CD4-positive, alpha-beta T cell treated with Interleukin-15 for 4 hours (primary cell): ENCODE results near the gene SSH3.

Experiments
- DNase-seq: peaks from one replicate; pipeline ENCODE4 v3.0.0-alpha.2; 2020; ENCODE audit warnings: low spot score

The SSH3 gene

DNA sequence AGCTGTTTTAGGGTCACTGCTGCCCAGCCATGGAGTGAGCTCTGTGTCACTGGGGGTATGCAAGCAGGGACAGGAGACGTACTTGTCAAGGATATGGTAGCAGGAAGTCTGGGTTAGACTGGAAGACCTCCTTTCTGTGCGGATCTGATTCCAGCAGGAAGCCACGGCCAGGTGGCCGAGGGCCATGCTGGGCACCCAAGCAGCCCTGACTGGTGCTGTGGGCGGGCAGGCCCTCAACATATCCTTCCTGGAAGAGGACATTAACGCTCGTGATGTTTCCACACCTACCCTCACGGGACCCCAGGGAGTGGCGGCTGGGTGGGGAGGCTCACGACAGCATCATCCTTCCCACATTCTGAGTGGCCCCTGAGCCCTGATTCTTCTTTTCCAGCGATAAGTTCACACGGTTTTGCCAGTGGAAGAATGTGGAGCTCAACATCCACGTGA, 23.0 kb upstream of the SSH3 start:
- no peak for DNase-seq

DNA sequence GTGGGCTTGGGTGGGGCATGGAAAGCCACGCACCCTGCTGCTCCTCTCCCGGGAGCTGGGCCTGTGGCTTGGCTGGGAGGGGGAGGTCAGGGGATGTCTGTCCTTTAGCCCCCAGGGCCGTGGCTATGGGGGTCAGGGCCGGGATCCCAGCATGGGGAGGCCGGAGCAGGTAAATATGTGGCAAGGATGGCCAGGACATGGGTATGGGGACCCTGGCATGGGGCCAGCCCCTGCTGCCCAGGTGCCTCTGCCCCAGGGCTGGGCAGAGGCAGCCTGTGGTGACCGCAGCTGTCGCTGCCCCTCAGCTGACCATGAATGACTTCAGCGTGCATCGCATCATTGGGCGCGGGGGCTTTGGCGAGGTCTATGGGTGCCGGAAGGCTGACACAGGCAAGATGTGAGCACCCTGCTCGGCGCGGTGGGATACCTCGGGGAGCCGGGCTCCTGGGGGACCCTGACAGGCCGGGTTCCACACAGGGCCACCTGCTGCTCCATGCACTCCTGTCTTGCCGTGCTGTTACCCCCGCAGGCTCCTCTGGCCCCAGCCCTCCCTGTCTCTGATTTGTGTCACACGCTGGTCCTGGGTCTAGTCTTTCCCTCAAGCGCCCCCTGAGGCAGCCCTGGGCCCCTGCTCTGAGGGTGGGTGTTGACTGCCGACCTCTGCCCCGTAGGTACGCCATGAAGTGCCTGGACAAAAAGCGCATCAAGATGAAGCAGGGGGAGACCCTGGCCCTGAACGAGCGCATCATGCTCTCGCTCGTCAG, 22.4 kb upstream of the SSH3 start:
- no peak for DNase-seq

DNA sequence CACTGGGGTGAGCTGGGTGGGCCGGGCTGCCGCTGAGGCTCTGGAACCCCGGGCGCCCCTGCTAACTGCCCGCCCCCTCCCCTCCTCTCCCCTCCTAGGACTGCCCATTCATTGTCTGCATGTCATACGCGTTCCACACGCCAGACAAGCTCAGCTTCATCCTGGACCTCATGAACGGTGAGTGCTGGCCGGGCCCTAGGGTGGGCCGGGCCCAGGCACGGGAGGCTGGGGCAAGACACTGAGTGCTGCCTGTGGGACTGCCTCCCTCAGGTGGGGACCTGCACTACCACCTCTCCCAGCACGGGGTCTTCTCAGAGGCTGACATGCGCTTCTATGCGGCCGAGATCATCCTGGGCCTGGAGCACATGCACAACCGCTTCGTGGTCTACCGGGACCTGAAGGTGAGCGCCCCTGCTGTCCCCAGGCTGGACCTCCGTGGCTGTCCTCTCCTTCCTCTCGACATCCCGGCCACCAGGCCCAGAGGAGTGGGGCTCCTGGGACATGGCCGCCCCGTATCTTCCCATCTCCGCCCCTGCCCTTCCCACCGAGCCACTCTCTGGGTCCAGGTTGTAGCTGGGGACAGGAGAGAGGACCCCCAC, 21.7 kb upstream of the SSH3 start:
- no peak for DNase-seq

DNA sequence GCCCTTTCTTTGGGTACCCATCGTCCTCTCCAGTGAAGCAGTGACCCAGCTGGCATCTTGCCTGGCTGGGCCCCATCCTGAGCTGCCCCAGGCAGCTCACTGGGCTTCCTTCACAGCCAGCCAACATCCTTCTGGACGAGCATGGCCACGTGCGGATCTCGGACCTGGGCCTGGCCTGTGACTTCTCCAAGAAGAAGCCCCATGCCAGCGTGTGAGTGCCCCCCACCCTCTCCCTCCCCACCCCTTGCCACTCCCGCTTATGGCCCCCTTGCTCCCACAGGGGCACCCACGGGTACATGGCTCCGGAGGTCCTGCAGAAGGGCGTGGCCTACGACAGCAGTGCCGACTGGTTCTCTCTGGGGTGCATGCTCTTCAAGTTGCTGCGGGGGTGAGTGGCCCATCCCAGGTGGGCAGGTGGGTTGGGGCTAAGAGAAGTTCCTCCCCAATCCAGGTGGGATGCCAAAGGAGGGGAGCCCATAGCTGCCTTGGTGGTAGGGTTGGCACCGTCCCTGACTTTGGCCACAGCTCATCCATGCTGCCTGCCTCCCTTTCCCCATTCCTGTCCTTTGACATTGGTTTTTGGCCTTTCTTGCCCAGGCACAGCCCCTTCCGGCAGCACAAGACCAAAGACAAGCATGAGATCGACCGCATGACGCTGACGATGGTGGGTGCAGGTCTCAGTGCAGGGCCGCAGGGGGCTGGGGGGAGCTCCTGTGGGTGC, 21.0 kb upstream of the SSH3 start:
- no peak for DNase-seq

GRCh38 chr11:67282876-67283371, 20.4 kb upstream of the SSH3 start:
- no peak for DNase-seq

DNA sequence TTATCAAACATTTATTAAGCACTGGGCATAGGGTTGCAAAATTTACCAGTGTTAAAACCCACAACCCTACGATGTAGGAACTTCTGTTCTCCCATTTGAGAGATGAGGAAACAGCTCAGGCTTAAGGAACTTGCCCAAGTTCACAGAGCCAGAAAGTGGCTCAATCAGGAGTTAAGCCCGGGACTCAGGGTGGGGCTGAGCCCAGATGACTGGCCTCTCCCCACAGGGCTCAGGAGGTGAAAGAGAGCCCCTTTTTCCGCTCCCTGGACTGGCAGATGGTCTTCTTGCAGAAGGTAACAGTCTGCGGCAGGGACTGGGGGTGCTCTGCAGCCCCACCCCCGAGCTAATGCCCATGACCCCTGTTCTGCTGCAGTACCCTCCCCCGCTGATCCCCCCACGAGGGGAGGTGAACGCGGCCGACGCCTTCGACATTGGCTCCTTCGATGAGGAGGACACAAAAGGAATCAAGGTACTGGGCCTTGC, 19.8 kb upstream of the SSH3 start:
- no peak for DNase-seq

GRCh38 chr11:67284811-67285540, 18.4 kb upstream of the SSH3 start:
- no peak for DNase-seq

DNA sequence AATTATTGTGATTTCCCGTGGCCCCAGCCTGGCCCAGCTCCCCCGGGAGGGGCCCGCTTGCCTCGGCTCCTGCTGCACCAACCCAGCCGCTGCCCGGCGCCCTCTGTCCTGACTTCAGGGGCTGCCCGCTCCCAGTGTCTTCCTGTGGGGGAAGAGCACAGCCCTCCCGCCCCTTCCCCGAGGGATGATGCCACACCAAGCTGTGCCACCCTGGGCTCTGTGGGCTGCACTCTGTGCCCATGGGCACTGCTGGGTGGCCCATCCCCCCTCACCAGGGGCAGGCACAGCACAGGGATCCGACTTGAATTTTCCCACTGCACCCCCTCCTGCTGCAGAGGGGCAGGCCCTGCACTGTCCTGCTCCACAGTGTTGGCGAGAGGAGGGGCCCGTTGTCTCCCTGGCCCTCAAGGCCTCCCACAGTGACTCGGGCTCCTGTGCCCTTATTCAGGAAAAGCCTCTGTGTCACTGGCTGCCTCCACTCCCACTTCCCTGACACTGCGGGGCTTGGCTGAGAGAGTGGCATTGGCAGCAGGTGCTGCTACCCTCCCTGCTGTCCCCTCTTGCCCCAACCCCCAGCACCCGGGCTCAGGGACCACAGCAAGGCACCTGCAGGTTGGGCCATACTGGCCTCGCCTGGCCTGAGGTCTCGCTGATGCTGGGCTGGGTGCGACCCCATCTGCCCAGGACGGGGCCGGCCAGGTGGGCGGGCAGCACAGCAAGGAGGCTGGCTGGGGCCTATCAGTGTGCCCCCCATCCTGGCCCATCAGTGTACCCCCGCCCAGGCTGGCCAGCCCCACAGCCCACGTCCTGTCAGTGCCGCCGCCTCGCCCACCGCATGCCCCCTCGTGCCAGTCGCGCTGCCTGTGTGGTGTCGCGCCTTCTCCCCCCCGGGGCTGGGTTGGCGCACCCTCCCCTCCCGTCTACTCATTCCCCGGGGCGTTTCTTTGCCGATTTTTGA, 17.5 kb upstream of the SSH3 start:
- DNase-seq: peak; percentile 47

GRCh38 chr11:67286621-67287333, 16.6 kb upstream of the SSH3 start:
- no peak for DNase-seq

DNA sequence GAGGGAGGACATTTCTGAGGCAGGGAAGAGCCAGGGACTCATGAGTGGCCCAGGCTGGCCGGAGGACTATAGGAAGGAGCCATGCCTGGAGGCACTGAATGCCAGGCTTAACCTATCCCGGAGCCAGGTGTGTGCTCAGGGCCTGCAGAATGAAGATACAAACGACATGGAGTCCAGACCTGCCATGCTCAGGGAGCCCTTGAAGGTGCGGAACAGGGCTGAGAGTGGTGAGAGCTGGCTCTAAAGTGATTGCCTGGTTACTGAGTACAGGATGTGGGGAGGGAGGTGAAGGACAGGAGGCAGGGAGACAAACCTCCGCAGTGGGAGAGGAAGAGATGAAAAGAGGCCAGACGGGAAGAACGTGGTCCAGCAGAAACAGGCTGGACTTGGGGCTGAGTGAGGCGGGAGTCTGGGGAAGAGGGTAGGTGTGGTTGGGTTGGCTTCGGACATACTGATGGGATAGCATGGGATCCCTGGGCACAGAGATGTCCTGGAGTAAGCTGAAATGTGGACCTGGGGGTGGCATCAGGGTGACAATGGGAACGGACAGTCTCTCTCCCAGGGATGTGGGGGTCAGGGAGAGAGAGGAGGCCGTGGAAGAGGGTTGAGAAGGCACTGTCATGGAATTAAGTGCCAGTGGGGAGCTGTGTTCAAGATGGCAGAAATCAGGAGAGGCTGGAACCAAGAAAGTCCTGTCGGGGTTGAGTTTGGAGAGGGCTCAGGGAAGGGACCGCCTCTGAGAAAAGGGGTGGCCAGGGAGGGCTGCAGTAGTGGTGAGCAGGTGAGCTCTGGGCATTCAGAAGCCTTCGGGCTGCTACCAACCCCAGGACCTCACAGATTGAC, 15.8 kb upstream of the SSH3 start:
- no peak for DNase-seq

DNA sequence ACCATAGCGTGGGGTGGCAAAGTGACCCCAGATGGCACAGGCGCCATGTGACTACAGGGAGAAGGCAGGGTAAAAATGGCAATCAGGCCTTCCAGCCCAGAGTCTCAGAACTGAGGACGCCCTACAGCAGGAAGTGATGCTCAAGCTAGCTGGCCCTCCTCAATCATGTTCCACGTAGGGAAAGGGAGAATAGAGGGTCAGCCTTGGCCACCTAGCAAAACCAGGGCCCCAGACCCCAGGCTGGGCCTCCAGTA, 15.2 kb upstream of the SSH3 start:
- no peak for DNase-seq

DNA sequence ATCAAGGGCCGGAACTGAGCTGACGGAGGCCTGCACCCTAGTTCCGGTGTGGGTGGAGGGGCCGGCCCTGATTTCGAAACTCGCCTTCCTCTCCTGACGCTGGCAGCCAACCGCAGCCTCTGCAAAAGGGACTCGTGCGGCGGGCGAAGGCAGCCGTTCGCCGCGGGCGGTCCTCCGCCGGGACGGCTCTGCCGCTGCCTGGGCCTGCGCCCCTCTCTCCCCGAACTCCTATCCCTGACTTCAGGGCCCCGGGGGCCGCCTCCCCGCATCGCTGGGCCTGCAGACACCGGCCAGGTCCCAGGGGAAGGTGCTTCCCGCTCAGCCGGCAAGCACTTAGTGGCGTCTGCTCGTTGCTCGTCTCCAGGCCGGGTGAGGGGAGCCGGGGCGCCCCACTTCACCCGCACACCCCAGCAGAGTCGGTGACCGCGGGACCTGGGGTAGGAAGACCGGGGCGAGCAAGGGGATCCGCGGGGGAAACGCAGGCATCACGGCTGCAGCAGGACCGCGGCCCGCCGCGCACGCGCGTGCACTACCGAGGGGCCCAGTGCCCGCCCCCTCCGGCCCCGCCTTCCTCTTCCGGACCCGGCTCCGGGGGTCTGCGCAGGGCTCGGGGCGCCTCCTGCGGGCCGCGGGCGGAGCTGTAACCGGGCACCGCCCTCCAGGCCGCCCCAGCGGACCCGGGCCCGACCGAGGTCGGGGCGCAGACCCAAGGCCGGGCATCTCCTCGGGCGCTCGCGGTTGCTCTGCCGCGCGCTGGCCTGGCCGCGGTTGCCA, 14.7 kb upstream of the SSH3 start:
- DNase-seq: peak; percentile 84

GRCh38 chr11:67289226-67289650, 14.1 kb upstream of the SSH3 start, which contains the start of gene ANKRD13D:
ANKRD13D (plus strand) TSS chr11:67289303; CDS start chr11:67289461, 158 bp downstream.
- DNase-seq: no peak

DNA sequence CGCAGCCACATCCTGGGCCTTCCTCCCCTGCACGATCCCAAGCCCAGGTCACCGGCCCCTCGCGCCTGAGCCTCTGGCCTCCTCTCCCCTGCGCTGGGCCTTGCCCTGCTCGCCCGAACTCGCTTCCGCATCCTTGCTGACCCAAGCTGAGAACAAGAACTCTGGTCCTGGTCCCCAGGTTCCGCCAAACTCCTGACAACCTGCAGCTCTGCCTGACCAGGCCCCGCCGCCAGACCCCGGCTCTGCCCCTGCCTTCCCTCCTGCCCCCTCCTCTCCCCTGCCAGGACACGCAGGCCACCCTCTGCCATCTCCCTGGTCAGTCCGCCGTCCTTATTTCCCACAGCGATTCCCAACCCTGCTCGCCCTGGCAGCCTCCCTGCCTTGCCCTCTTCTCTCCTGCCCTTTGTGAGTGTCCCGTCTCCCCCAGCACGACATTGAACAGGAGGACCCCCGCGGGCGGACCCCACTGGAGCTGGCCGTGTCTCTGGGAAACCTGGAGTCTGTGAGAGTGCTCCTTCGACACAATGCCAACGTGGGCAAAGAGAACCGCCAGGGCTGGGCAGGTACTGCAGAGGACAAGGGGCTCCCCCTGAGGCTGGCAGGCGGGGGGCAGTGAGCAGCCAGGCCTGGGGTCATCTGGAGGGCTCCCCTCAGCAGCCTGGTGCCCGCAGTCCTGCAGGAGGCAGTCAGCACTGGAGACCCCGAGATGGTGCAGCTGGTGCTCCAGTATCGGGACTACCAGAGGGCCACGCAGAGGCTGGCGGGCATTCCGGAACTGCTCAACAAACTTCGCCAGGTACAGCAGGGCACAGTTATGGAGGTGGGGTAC, 13.5 kb upstream of the SSH3 start:
- no peak for DNase-seq

GRCh38 chr11:67290801-67291200, 12.5 kb upstream of the SSH3 start:
- no peak for DNase-seq

GRCh38 chr11:67291481-67292381, 11.6 kb upstream of the SSH3 start:
- no peak for DNase-seq

DNA sequence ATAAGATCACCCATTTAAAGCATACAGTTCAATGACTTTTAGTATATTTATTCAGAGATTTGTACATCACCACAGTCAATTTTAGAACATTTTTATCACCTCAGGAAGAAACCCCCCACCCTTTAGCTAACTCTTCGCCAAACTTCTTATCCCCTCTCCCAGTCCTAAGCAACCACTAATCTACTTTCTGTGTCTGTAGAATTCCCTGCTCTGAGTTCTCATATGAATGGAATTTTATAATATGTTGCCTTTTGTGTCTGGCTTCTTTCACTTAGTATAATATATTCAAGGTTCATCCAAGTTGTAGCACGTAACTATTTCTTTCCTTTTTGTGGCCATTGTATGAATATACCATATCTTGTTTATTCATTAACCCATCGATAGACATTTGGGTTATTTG, 10.7 kb upstream of the SSH3 start:
- no peak for DNase-seq
